GM12873 (cell line): Measurements from ENCODE around the gene ANO8.

Experiments used
- TF ChIP-seq, protein P1 (sequence below): IDR thresholded peaks from 2 replicates; pipeline ENCODE4 v1.5.1; 2012; ENCODE audit warnings: low read depth, mild to moderate bottlenecking, moderate library complexity, low read length, control low read depth; ENCODE audit not compliant: insufficient read depth; ENCODE audit errors: missing control alignments

Gene ANO8

DNA sequence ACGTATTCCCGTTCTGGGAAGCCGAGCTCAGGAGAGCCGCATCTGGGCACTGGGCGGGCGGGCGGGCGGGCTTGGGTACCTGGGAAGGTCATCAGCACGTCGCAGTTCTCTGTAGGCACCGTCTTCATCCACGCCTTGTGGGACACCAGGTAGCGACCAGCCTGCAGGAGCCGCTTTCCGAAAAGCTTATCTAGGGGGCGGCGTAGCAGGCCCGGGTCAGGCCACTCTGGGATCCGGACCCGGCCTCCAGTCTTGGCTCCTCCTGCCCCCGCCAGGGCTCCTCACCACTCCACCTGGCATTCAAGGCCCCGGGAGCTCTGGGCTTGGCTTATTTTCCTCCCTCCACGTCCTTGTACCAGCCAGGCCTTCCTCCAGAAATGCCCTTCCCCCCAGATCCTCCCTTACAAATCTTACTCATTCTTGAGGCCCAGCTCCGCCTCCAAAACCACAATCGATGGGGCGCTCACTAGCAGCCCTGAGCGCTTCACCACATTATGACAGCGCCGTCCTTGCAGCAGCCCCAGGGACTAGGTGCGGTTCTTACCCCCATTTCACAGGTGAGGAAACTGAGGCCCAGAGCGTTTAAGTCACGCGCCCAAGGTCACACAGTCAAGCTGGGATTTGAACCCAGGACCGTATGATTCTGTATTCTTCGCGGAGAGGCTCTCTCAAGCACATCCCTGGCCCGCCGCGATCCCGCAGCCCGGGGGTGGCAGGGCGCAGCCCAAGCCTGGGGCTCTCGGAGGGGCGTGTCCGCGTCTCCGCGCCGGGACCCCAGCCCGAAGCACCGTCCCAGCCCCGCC is 843 bp downstream of the ANO8 start:
- TF ChIP-seq, protein P1, sequence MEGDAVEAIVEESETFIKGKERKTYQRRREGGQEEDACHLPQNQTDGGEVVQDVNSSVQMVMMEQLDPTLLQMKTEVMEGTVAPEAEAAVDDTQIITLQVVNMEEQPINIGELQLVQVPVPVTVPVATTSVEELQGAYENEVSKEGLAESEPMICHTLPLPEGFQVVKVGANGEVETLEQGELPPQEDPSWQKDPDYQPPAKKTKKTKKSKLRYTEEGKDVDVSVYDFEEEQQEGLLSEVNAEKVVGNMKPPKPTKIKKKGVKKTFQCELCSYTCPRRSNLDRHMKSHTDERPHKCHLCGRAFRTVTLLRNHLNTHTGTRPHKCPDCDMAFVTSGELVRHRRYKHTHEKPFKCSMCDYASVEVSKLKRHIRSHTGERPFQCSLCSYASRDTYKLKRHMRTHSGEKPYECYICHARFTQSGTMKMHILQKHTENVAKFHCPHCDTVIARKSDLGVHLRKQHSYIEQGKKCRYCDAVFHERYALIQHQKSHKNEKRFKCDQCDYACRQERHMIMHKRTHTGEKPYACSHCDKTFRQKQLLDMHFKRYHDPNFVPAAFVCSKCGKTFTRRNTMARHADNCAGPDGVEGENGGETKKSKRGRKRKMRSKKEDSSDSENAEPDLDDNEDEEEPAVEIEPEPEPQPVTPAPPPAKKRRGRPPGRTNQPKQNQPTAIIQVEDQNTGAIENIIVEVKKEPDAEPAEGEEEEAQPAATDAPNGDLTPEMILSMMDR, result no peak

DNA sequence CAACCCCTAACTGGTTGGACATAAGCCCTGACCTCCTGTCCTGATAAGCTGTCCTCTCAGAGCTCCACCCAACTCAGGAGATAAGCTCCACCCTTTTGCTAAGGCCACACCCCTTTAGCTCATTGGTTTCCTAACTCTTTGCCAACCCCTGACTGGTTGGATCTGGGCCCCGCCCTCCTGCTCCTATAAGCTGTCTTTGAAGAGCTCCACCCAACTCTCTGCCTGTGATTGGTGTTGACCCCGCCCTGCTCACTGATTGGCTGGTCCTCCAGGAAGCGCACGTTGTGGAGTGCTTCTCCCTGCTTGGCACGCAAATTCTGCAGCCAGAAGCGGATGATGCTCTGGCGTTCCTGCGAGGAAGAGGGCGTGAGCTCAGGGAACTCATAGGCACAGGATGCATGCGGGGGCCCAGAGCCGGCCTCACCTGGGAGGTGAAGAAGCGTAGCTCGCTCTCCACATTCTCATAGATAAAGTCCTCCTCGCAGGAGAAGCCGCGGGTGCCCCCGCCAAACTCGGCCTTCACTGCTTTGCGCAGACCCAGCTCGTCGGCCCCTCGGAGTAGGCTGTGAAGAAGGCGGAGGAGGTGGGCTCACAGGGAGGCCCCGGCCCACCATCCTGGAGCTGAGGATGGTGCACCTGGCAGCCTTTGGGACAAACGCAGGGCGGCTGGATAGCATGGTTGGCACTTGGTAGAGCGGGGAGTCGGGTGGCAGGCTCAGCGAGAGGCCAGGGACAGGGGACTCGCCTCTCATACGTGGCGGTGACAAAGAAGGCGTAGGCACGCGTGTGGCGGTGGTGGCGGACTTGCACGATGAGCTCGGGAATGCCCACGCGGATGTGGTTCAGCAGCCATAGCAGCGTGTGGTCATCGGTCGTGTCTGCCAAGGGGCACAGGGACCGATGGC is 1.7 kb downstream of the ANO8 start:
- TF ChIP-seq, protein P1, result no peak

DNA sequence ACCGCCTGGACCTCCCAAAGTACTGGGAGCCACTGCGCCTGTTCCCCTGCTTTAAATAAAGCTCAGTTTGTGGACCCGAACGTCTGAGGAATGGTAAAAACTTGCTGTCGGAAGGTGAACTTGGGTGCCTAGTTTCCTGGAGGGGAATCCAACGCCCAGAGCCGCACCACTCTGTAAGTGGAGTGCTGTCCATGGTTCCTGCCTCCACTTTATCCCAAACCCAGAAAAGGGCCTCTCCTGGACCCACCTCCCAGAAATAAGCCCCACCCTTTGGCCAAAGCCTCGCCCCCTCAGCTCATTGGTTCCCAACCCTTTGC is 2.3 kb downstream of the ANO8 start:
- TF ChIP-seq, protein P1, result no peak

DNA sequence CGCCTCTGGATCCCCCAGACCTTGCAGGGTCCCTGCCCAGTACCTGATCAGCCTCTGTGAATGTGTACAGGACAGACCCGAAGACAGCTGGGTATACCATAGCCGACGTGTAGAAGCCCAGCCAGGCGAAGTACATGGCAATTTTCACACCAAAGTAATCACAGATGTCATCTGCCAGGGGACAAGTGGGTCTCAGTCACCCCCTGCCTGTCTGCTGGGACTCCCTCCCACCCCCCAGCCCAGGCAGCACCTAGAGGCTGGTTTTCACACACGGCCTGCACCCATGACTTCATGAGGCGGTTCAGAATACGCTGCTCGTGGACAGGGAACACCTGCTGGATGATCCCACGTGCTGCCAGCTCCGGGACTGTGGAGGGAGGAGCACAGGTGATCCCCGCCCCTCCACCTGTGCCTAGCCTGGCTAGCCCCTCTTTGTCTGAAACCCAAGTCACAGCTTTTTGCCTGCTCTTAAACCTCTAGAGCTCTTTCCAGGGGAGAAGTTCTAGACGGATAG is 3.6 kb downstream of the ANO8 start:
- TF ChIP-seq, protein P1, result no peak

DNA sequence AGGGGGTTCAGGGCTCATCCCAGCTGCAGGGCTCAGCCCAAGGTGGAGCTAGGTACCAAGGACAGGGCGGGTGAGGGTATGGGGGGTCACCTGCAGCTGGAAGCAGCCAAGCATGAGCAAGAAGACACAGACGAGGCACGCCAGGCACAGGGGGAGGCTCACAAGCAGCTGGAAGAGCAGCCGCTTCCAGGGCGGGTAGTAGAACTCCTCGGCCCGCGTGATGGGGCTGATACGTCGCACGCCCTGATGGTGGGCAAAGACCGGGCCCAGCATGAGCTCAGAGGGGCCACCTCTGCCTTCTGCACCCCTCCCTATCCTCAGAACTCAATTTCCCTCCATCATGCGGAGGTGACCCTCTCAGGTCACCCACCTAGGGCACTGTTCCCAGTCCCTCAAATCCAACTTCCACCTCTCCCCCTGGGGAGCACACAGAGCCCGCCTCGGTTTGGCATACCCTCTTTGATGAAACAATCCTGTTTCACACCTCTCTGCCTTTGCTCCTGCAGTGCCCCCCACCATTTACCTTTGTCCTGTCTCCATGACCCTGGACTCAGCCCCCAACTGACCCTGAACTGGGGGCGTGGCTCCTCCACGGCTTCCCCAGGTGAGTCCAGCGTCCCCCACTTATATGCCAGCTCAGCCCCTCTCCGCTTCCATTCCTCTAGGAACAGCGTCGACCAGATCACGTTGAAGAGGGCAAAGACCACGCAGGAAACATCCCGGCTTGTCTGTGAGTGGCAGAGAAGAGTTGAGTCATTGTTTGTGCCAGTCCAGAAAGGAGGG is 4.2 kb downstream of the ANO8 start:
- TF ChIP-seq, protein P1, result no peak

DNA sequence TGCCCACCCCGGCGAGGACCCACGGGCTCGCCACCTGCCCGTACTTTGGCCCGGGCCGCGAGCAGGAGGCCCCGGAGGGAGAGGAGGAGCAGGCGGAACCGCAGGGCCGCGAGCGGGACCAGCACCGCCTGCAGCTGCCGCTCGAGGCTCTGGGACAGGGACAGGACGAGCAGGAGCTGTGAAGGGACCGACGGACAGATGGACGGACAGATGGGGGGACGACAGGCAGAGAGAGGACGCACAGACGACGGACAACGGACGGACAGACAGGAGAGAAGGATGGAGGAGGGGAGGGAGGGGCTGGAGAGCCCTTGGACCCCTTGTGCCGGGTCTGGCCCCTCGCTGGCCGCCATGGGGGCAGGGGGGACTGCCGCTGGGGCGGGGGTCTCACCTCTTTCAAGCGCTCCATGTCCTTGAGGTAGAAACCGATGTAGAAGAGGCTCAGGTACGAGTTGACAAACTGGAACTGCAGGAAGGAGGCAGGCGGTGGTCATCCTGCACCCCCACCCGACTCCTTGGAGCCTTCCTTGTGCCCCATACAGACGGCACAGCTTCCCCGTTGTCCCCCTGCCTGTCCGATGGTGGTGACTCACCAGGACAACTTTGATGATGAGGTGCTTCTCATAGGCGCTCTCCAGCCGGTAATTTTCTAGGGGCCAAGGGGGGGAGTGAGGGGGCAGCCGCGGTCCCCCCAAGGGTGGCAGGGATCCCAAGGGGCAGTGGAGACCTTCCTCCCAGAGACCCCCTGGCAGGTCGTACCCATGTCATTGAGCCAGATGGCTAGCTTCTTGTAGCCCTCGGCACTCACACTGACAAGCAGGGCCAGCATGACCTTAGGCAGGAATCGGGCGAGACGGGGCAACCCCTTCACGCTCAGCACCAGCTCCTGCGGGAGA is 5.0 kb downstream of the ANO8 start:
- TF ChIP-seq, protein P1, result no peak
